Measurements from ENCODE around the gene RAMP2. TPM values are rescaled to one million over a fixed set of nuclear protein-coding genes. Genes with fewer than 3 reads are reported as not detected.

RAMP2 gene
- total RNA-seq, 2 donors from 2014 or later: 11.0 to 32.3 TPM

GRCh38 chr17:42748908-42749798, 11.9 kb upstream of the RAMP2 start:
- TF ChIP-seq CTCF (IDR thresholded peaks at IDR 0.05): no peak
- ATAC-seq (ENCODE audit: insufficient number of reproducible peaks, low FRiP score, low read depth): no peak
- no peak for DNase-seq (ENCODE audit: low spot score)
- H3K9me3 ChIP-seq: no peaks in the 10 kb centered on the region
- peaks cover 2 to 5% of the 10 kb centered on the region in 2 donors for H3K4me1 ChIP-seq (ENCODE audit: control insufficient read depth in 1 of 2, low read depth in 2 of 2)
- no peak overlapping the region for H3K4me3 ChIP-seq
- H3K36me3 ChIP-seq: no peaks in the 10 kb centered on the region
- no peak overlapping the region for H3K27ac ChIP-seq
- no peaks in the 10 kb centered on the region for H3K27me3 ChIP-seq (replicated peaks; ENCODE audit: insufficient read depth)

GRCh38 chr17:42750739-42751344, 10.2 kb upstream of the RAMP2 start:
- Histone ChIP-seq H3K36me3 (no peaks in the 10 kb centered on the region), H3K9me3 (no peaks in the 10 kb centered on the region), H3K27me3 (replicated peaks; ENCODE audit: insufficient read depth) (no peaks in the 10 kb centered on the region), H3K4me1 (ENCODE audit: control insufficient read depth in 1 of 2, low read depth in 2 of 2) (peaks cover 0 to 2% of the 10 kb centered on the region in 2 donors), H3K4me3 (no peak overlapping the region), H3K27ac (no peak overlapping the region)
- no peak for TF ChIP-seq CTCF (IDR thresholded peaks at IDR 0.05)
- DNase-seq (ENCODE audit: low spot score): no peak
- no peak for ATAC-seq (ENCODE audit: insufficient number of reproducible peaks, low FRiP score, low read depth)

- no peak overlapping the region for H3K4me3 ChIP-seq
- no peak overlapping the region for H3K27ac ChIP-seq
- no peak for TF ChIP-seq CTCF (IDR thresholded peaks at IDR 0.05)
- peaks cover 0 to 2% of the 10 kb centered on the region in 2 donors for H3K4me1 ChIP-seq (ENCODE audit: control insufficient read depth in 1 of 2, low read depth in 2 of 2)
- no peaks in the 10 kb centered on the region for H3K27me3 ChIP-seq (replicated peaks; ENCODE audit: insufficient read depth)
- no peaks in the 10 kb centered on the region for H3K36me3 ChIP-seq
- DNase-seq (ENCODE audit: low spot score) (no peak), ATAC-seq (ENCODE audit: insufficient number of reproducible peaks, low FRiP score, low read depth) (no peak)
- no peaks in the 10 kb centered on the region for H3K9me3 ChIP-seq
These were observed 9.4 kb upstream of the RAMP2 start for GRCh38 chr17:42751628-42752027.

GRCh38 chr17:42754782-42755181, 6.2 kb upstream of the RAMP2 start:
- no peak for ATAC-seq (ENCODE audit: insufficient number of reproducible peaks, low FRiP score, low read depth)
- Histone ChIP-seq H3K4me3 (no peak overlapping the region), H3K36me3 (no peaks in the 10 kb centered on the region), H3K27me3 (replicated peaks; ENCODE audit: insufficient read depth) (no peaks in the 10 kb centered on the region), H3K27ac (no peak overlapping the region), H3K4me1 (ENCODE audit: control insufficient read depth in 1 of 2, low read depth in 2 of 2) (peaks cover 0 to 2% of the 10 kb centered on the region in 2 donors), H3K9me3 (no peaks in the 10 kb centered on the region)
- no peak for TF ChIP-seq CTCF (IDR thresholded peaks at IDR 0.05)
- DNase-seq (ENCODE audit: low spot score): no peak

GRCh38 chr17:42759982-42760651, 910 bp upstream of the RAMP2 start:
- Histone ChIP-seq H3K4me1 (ENCODE audit: control insufficient read depth in 1 of 2, low read depth in 2 of 2) (peaks cover 3 to 14% of the 10 kb centered on the region in 2 donors), H3K4me3 (peak overlapping the region; percentile 72), H3K27ac (no peak overlapping the region), H3K27me3 (replicated peaks; ENCODE audit: insufficient read depth) (peaks cover 9% of the 10 kb centered on the region), H3K36me3 (no peaks in the 10 kb centered on the region), H3K9me3 (no peaks in the 10 kb centered on the region)
- DNase-seq (ENCODE audit: low spot score): no peak
- ATAC-seq (ENCODE audit: insufficient number of reproducible peaks, low FRiP score, low read depth): no peak
- TF ChIP-seq CTCF (IDR thresholded peaks at IDR 0.05): no peak

All from thoracic aorta (tissue), 2 donors.